ENCODE measurements around the gene NT5M.
"Not testable (repeated sequence)": the region's sequence is repeated elsewhere in the genome, so short reads cannot be mapped to it uniquely, and the experiment has no call there.

NT5M gene

GRCh38 chr17:17381446-17382064 lies 78.4 kb downstream of the NT5M start:
- DNase-seq (ENCODE audit: low spot score), result no peak
- TF ChIP-seq CTCF (IDR thresholded peaks at IDR 0.05; ENCODE audit: extremely low read depth, missing control alignments), result no peak

- no peak for TF ChIP-seq CTCF (IDR thresholded peaks at IDR 0.05; ENCODE audit: extremely low read depth, missing control alignments)
These were observed 78.9 kb downstream of the NT5M start for GRCh38 chr17:17382065-17382459.

GRCh38 chr17:17382971-17383370 lies 79.8 kb downstream of the NT5M start:
- no peak for TF ChIP-seq CTCF (IDR thresholded peaks at IDR 0.05; ENCODE audit: extremely low read depth, missing control alignments)
- no peak for DNase-seq (ENCODE audit: low spot score)

More at GRCh38 chr17:17382065-17382459, 78.9 kb downstream of the NT5M start:
- no peak for DNase-seq (ENCODE audit: low spot score)

GRCh38 chr17:17383431-17384290 lies 80.5 kb downstream of the NT5M start:
- DNase-seq (ENCODE audit: low spot score), result not testable (repeated sequence)

GRCh38 chr17:17384291-17384615 lies 81.1 kb downstream of the NT5M start:
- DNase-seq (ENCODE audit: low spot score), result no peak
- no peak for TF ChIP-seq CTCF (IDR thresholded peaks at IDR 0.05; ENCODE audit: extremely low read depth, missing control alignments)

GRCh38 chr17:17384961-17385360 lies 81.8 kb downstream of the NT5M start:
- TF ChIP-seq CTCF (IDR thresholded peaks at IDR 0.05; ENCODE audit: extremely low read depth, missing control alignments), result no peak
- no peak for DNase-seq (ENCODE audit: low spot score)

- no peak for TF ChIP-seq CTCF (IDR thresholded peaks at IDR 0.05; ENCODE audit: extremely low read depth, missing control alignments)
- no peak for DNase-seq (ENCODE audit: low spot score)
These were observed 82.3 kb downstream of the NT5M start for GRCh38 chr17:17385491-17385890.
